ENCODE measurements around the gene TLR9.

TLR9 gene

DNA sequence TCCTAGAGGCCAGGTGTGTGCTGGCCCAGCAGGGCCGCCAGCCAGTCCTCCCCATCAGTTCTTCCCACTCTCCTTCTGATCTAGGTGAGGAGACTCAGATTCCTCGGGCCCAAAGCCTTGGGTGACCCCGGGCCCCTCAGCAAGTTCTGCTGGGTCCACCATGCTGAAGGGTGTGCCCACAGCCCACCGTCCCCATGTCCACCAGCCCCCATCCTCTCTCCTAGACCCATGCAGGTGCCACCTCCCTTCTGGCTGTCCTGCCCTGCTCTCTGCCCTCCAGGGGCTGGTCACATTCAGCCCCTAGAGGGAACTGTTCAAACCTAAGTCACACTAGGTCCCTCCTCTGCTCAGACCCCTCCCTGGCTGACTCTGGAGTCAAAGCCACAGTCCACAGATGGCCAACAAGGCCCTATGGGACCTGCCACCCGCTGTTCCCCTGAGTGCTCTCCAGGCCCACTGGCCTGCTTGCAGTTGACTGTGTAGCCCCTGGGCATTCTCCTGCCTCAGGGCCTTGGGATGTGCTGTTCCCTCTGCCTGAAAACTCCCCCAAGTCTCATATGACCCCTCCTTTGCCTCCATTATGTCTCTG lies 878 bp upstream of the TLR9 start:
- Histone ChIP-seq H3K27me3 (replicated peaks; ENCODE audit: control insufficient read depth, insufficient read depth, low read length, poor library complexity, severe bottlenecking) (no peaks in the 10 kb centered on the region), H3K4me3 (ENCODE audit: insufficient read depth, low read depth, low read length, poor library complexity, severe bottlenecking) (no peak overlapping the region), H3K4me1 (ENCODE audit: control insufficient read depth, insufficient read depth, low read length, poor library complexity, severe bottlenecking) (peaks cover 51% of the 10 kb centered on the region), H3K27ac (ENCODE audit: insufficient read depth, low read length, poor library complexity, severe bottlenecking) (peak overlapping the region; percentile 37), H3K9me3 (ENCODE audit: control insufficient read depth, low read length) (no peaks in the 10 kb centered on the region), H3K36me3 (ENCODE audit: control insufficient read depth, insufficient read depth, low read length) (peaks cover 39% of the 10 kb centered on the region)
- DNase-seq: no peak

DNA sequence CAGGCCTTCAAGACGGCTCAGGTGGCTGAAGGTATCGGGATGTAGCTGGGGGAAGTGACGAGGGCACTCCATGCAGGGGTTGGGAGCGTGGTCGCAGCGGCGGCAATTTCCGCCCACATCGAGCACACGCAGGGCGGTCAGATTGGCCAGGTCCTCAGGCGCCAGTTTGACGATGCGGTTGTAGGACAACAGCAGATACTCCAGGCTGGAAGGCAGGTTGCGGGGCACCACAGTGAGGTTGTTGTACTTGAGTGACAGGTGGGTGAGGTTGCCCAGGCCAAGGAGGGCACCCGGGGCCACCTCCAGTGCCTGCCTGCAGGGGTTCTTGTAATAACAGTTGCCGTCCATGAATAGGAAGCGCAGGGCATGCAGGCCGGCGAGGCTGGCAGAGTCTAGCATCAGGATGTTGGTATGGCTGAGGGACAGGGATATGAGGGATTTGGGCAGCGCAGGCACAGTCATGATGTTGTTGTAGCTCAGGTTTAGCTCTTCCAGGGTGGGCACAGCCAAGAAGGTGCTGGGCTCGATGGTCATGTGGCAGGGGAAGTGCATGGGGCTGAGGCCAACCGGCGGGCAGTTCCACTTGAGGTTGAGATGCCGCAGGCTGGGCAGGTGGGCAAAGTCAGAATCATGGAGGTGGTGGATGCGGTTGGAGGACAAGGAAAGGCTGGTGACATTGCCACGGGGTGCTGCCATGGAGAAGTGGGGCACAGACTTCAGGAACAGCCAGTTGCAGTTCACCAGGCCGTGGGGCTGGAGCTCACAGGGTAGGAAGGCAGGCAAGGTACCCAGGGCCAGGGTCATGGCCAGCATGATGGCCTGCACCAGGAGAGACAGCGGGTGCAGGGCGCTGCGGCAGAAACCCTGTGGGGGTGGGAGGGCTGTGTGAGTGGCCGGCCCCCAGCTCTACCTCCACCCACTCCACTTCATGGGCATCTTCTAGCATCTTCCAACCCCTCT lies 1.7 kb downstream of the TLR9 start:
- DNase-seq: no peak
- Histone ChIP-seq H3K36me3 (ENCODE audit: control insufficient read depth, insufficient read depth, low read length) (peaks cover 13% of the 10 kb centered on the region), H3K27ac (ENCODE audit: insufficient read depth, low read length, poor library complexity, severe bottlenecking) (no peak overlapping the region), H3K4me3 (ENCODE audit: insufficient read depth, low read depth, low read length, poor library complexity, severe bottlenecking) (no peak overlapping the region), H3K4me1 (ENCODE audit: control insufficient read depth, insufficient read depth, low read length, poor library complexity, severe bottlenecking) (peaks cover 73% of the 10 kb centered on the region), H3K9me3 (ENCODE audit: control insufficient read depth, low read length) (no peaks in the 10 kb centered on the region), H3K27me3 (replicated peaks; ENCODE audit: control insufficient read depth, insufficient read depth, low read length, poor library complexity, severe bottlenecking) (no peaks in the 10 kb centered on the region)

DNA sequence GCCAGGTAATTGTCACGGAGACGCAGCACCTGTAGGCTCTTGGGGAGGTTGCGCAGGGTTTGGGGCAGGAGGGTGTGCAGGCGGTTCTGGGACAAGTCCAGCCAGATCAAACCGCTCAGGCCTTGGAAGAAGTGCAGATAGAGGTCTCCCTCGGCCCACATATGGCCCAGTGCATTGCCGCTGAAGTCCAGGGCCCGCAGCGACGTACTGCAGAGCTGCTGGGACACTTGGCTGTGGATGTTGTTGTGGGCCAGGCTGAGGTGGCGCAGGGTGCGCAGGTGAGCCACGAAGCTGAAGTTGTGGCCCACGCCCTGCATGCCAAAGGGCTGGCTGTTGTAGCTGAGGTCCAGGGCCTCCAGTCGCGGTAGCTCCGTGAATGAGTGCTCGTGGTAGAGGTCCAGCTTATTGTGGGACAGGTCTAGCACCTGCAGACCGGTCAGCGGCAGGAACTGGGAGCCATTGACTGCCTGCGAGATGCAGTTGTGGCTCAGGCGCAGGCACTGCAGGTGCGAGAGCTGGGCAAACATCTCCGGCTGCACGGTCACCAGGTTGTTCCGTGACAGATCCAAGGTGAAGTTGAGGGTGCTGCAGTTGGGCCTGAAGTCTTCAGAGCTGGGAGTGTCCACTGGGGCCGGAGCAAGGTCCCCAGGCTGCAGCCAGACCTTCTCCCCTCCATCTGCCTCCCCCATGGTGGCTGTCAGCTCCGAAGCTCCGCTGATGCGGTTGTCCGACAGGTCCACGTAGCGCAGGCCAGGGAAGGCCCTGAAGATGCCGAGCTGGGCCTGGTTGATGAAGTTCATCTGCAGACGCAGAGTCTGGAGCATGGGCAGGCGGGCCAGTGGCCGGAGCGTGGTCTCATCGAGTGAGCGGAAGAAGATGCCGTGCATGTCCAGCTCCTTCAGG lies 2.9 kb downstream of the TLR9 start:
- Histone ChIP-seq H3K4me1 (ENCODE audit: control insufficient read depth, insufficient read depth, low read length, poor library complexity, severe bottlenecking) (peaks cover 84% of the 10 kb centered on the region), H3K4me3 (ENCODE audit: insufficient read depth, low read depth, low read length, poor library complexity, severe bottlenecking) (peak overlapping the region; percentile 46)
- no peak for DNase-seq

DNA sequence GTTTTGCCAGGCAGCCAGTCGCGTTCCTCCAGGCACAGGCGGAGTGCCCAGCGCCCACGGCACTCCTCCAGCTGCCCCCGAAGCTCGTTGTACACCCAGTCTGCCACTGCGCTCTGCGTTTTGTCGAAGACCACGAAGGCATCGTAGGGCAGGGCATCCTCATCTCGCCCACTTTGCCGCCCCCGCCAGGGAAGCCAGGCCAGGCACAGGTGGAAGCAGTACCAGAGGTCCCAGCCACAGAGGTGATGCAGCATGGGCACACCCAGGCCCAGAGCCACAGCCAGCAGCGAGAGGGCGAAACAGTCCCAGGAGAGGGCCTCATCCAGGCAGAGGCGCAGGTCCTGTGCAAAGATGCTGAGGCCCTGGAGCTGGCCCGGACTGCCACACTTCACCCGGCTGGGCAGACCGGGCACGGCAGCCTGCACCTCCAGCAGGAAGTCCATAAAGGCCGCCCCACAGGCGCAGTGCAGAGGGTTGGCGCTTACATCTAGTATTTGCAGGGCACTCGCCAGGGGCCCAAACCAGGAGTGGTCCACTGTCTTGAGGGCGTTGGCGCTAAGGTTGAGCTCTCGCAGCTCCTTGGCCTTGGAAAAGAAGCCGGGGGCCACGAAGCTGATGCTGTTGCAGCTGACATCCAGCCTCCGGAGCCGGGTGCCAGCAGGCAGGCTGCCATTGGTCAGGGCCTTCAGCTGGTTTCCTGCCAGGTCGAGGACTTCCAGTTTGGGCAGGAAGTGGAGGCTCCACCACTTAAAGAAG lies 3.7 kb downstream of the TLR9 start:
- H3K4me3 ChIP-seq (ENCODE audit: insufficient read depth, low read depth, low read length, poor library complexity, severe bottlenecking): peak overlapping the region; percentile 46
- DNase-seq: peak; percentile 47 to 55 (median 49)
- H3K4me1 ChIP-seq (ENCODE audit: control insufficient read depth, insufficient read depth, low read length, poor library complexity, severe bottlenecking): peaks cover 92% of the 10 kb centered on the region
- H3K27ac ChIP-seq (ENCODE audit: insufficient read depth, low read length, poor library complexity, severe bottlenecking): peak overlapping the region; percentile 52
- no peaks in the 10 kb centered on the region for H3K9me3 ChIP-seq (ENCODE audit: control insufficient read depth, low read length)
- H3K36me3 ChIP-seq (ENCODE audit: control insufficient read depth, insufficient read depth, low read length): no peaks in the 10 kb centered on the region
- no peaks in the 10 kb centered on the region for H3K27me3 ChIP-seq (replicated peaks; ENCODE audit: control insufficient read depth, insufficient read depth, low read length, poor library complexity, severe bottlenecking)

More for the DNA sequence above, 2.9 kb downstream of the TLR9 start:
- Histone ChIP-seq H3K27ac (ENCODE audit: insufficient read depth, low read length, poor library complexity, severe bottlenecking) (peak overlapping the region; percentile 52), H3K27me3 (replicated peaks; ENCODE audit: control insufficient read depth, insufficient read depth, low read length, poor library complexity, severe bottlenecking) (no peaks in the 10 kb centered on the region), H3K36me3 (ENCODE audit: control insufficient read depth, insufficient read depth, low read length) (peaks cover 1% of the 10 kb centered on the region), H3K9me3 (ENCODE audit: control insufficient read depth, low read length) (no peaks in the 10 kb centered on the region)

DNA sequence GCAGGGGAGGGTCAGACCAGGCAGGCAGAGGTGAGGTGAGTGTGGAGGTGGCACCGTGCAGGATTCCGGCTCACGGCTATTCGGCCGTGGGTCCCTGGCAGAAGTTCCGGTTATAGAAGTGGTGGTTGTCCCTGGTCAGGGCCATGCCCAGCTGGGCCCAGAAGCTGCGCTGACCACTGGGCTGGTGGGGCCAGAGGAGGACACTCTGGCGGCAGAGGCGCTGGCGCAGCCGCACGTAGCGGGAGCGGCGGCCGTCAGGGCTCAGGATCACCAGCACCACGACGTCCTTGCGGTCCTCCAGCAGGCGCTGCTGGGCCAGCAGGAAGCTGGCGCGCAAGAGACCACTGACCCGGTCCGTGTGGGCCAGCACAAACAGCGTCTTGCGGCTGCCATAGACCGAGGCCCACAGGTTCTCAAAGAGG lies 4.3 kb downstream of the TLR9 start:
- no peak overlapping the region for H3K4me3 ChIP-seq (ENCODE audit: insufficient read depth, low read depth, low read length, poor library complexity, severe bottlenecking)
- no peak for DNase-seq
- H3K27me3 ChIP-seq (replicated peaks; ENCODE audit: control insufficient read depth, insufficient read depth, low read length, poor library complexity, severe bottlenecking): no peaks in the 10 kb centered on the region
- no peaks in the 10 kb centered on the region for H3K9me3 ChIP-seq (ENCODE audit: control insufficient read depth, low read length)
- H3K27ac ChIP-seq (ENCODE audit: insufficient read depth, low read length, poor library complexity, severe bottlenecking): no peak overlapping the region
- H3K36me3 ChIP-seq (ENCODE audit: control insufficient read depth, insufficient read depth, low read length): no peaks in the 10 kb centered on the region
- peaks cover 92% of the 10 kb centered on the region for H3K4me1 ChIP-seq (ENCODE audit: control insufficient read depth, insufficient read depth, low read length, poor library complexity, severe bottlenecking)

DNA sequence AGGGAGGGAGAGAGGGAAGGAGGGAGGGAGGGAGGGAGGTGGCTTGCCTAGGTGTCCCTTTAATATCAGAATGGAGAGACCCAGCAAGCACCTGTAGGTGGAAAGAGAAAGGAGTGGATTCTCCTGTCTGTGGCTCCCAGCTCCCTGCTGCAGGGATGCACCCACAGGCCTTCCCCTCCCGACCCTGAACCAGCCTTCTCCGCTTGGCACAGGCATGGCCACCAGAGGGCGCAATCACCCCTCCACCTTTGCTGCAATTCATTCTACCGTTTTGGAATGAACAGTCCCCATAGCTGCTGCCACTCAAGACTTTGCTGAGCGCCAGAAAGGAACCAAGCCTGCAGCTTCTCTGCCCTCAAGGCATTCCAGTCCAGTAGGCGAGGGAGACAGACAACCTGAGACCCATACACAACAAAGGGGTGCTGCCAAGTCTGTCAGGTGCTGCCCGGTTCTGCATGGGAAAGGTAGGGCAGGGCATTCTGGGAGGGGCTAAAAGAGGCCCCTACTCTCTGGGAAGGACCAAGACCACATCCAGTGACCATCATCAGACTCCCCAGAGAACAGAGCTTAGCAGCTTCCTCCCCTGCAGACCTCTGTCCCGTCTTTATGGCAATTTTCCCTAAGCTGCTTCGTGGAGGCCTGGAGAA lies 4.9 kb downstream of the TLR9 start:
- DNase-seq: peak; percentile 70 to 80 (median 72)

DNA sequence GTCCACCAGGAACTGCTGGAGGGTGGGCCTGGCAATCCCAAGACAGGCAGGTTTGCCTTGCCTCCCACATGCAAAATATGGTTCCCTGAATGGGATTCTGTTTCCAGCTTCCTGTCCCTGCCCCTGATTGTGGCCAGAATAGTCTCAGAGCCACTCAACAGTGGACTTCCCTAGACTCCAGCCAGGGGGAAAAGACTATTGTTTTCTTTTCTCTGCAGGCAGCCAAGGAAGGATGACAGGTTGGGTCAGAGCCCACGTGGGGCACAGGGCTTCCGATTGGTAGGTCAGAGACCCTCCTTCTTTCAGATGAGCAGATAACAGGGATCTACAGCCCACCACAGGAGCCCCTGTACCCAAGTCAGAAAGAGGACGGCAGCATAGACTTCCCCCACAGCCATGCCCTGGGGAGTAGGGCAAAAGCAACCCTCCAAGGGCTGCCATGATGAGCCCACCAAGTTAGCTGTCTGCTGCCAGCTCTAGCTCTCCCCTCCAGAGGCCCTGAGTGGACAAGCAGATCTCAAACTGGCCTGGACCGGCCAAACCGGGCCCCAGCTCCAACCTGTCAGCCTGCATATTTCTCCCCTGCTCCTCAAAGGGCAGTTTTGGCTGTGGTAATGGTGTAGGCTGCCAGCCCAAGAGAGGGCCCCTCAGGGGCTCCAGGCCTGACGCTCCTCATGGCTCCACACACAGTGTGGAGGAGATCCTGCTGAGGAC lies 6.4 kb downstream of the TLR9 start:
- Histone ChIP-seq H3K4me1 (ENCODE audit: control insufficient read depth, insufficient read depth, low read length, poor library complexity, severe bottlenecking) (peaks cover 83% of the 10 kb centered on the region), H3K27ac (ENCODE audit: insufficient read depth, low read length, poor library complexity, severe bottlenecking) (peak overlapping the region; percentile 52), H3K4me3 (ENCODE audit: insufficient read depth, low read depth, low read length, poor library complexity, severe bottlenecking) (no peak overlapping the region), H3K36me3 (ENCODE audit: control insufficient read depth, insufficient read depth, low read length) (peaks cover 8% of the 10 kb centered on the region), H3K9me3 (ENCODE audit: control insufficient read depth, low read length) (no peaks in the 10 kb centered on the region), H3K27me3 (replicated peaks; ENCODE audit: control insufficient read depth, insufficient read depth, low read length, poor library complexity, severe bottlenecking) (no peaks in the 10 kb centered on the region)
- DNase-seq: no peak

More for the DNA sequence above, 4.9 kb downstream of the TLR9 start:
- Histone ChIP-seq H3K36me3 (ENCODE audit: control insufficient read depth, insufficient read depth, low read length) (no peaks in the 10 kb centered on the region), H3K4me1 (ENCODE audit: control insufficient read depth, insufficient read depth, low read length, poor library complexity, severe bottlenecking) (peaks cover 92% of the 10 kb centered on the region), H3K9me3 (ENCODE audit: control insufficient read depth, low read length) (no peaks in the 10 kb centered on the region), H3K4me3 (ENCODE audit: insufficient read depth, low read depth, low read length, poor library complexity, severe bottlenecking) (no peak overlapping the region), H3K27me3 (replicated peaks; ENCODE audit: control insufficient read depth, insufficient read depth, low read length, poor library complexity, severe bottlenecking) (no peaks in the 10 kb centered on the region), H3K27ac (ENCODE audit: insufficient read depth, low read length, poor library complexity, severe bottlenecking) (no peak overlapping the region)

DNA sequence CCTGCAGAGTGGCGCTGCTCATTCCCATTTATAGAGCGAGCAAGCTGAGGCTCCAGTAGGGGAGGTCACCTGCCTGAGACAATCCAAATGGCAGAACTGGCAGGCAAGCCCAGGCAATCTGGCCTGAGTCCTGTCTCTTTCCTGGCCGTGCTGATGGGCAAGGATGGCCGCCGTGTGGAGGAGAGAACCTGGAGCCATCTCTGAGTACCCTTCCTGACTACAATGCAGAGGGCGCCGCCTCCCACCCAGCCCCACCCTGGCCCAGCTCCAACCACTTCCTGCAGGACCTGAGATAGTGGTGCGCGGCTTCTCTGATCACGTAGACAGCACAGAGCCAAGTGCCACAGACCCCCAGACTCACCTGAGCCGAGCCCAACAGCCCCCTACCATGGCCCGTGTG lies 7.0 kb downstream of the TLR9 start:
- Histone ChIP-seq H3K27ac (ENCODE audit: insufficient read depth, low read length, poor library complexity, severe bottlenecking) (peak overlapping the region; percentile 55), H3K36me3 (ENCODE audit: control insufficient read depth, insufficient read depth, low read length) (peaks cover 14% of the 10 kb centered on the region), H3K4me3 (ENCODE audit: insufficient read depth, low read depth, low read length, poor library complexity, severe bottlenecking) (no peak overlapping the region), H3K4me1 (ENCODE audit: control insufficient read depth, insufficient read depth, low read length, poor library complexity, severe bottlenecking) (peaks cover 77% of the 10 kb centered on the region), H3K9me3 (ENCODE audit: control insufficient read depth, low read length) (no peaks in the 10 kb centered on the region), H3K27me3 (replicated peaks; ENCODE audit: control insufficient read depth, insufficient read depth, low read length, poor library complexity, severe bottlenecking) (no peaks in the 10 kb centered on the region)
- peak in 1 of 3 donors; percentile 29 for DNase-seq

All from effector memory CD4-positive, alpha-beta T cell (primary cell).